Activated CD8-positive, alpha-beta memory T cell treated with anti-CD3 and anti-CD28 coated beads for 48 hours (primary cell): ENCODE measurements around the gene CCNJL.

Source experiments
- DNase-seq, 3 experiments: peaks; one replicate each; pipeline ENCODE4 v3.0.0-alpha.2; 2020; ENCODE audit warnings: low read depth in 2 of 3, low spot score in 2 of 3

CCNJL gene

DNA sequence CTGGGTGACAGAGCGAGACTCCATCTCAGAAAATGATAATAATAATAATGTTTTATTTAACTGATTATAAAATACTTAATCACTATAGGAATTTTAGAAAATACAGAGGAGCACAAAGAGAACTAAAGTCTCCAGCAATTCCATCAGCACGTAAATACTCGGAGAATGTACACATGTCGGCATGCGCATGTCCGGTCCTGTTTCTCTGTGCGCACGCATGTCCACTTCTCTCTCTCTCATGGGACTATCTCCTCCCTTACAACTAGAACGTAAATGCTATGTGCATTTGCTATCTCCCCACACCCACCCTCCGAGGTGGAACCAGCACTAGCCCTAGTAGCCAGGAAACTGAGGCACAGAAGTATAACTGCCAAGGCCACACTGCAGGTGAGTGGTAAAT, 19.0 kb downstream of the CCNJL start:
- no peak for DNase-seq

DNA sequence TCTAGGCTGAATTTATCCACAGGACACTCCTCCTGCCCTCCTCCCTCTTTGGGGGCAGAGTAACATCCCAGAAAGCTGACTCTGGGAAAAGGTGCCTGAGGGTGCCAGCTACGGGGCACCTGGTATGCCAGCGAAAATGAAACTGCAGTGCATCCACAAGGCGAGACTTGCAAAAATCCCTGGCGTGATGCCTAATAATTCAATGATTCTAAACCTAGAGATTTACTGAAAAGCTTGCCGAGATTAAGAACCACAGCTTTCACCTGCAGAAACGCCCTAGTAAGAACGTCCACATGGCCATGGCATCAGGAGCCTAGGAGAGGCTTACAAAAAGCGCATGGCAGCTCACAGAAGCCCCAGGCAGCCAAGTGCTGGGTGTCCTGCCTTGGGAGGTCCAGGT, 20.9 kb downstream of the CCNJL start:
- DNase-seq = no peak

GRCh38 chr5:160290751-160291150, 21.6 kb downstream of the CCNJL start:
- no peak for DNase-seq

DNA sequence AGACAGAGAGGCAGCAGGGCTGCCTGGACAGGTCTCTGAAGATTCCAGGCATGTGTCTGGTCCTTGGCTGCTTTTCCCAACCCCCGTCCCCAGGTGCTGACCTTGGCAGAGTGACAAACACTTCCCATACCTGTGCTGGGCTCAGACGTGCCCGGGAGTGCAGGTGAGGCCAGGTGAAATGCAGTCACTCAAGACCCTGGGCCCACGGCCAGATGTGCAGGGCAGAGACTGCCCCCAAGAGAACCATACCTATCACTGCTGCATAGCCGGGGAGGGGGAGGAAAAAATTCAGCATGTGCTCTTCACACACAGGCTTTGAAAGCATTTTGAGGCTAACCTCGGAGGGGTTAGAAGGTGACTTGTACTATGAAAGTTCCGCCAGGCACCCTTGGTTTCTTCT, 22.6 kb downstream of the CCNJL start:
- no peak for DNase-seq

GRCh38 chr5:160289356-160289651, 23.1 kb downstream of the CCNJL start:
- DNase-seq = no peak

DNA sequence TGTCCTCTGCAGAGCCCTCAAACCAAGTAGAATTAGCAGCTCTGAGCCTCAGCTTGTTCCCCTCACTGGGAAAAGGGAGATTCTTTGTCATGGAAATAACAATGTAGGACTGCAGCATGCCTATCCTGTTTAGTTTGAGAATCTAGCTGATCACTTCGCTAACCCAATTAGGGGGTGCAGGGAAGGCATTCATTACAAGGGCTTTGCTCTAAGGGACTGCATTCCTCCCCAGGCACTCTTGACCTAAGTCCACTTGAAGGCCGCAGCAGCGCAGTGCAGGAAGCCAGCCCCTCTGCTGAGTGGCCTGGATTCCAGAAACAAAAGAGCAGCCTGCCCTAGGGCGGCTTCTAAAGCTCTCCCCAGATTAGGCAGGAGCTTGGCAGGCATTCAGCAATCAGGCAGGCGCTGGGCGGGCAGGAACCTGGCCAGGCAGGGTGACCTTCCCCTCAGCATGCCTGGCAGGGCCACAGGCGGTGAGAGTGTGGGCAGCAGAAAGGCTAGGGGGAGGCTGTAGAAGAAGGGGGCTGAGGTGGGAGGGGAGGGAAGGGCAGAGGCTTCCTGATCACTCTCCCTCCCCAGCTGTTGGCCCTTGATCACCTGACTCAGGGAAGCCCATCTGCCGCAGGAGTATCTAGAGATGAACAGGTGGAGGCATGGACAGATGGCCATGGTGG, 24.8 kb downstream of the CCNJL start:
- no peak for DNase-seq

DNA sequence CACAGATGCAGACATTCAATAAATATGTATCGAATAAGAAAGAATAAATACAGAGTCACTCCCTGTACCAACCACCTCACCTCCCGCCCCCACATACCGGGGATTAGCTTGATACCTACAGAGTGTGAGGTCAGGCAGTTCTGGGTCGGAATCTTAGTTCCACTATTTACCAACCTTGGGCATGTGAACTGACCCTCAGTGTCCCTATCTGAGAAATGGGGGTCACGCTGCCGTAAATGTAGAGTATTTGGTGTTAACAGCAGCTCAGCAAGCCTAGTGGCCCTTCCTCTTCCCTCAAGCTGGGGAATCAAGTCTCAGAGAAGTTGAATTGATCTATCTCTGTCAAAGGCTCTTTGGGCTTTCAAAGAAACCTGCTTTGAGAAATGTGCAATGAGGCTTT, 25.4 kb downstream of the CCNJL start:
- DNase-seq = no peak

DNA sequence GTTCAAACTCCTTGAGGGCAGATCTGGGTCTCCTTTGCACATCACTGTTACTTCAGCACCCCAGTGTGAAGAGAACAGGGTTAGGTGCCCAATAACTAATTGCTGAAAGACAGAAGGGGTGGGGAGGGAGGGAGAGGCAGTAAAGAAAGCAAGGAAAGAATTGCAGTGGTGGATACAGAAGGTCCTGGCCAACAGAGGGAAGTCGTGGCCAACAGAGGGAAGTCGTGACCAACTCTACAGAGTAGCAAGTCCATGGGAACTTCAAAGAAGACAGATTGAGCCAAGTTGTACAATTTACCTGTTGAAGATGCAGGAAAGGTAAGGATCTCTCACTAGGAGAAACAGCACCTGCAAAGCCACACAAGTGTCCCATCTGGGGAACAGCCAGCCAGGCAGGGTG, 27.0 kb downstream of the CCNJL start:
- no peak for DNase-seq

DNA sequence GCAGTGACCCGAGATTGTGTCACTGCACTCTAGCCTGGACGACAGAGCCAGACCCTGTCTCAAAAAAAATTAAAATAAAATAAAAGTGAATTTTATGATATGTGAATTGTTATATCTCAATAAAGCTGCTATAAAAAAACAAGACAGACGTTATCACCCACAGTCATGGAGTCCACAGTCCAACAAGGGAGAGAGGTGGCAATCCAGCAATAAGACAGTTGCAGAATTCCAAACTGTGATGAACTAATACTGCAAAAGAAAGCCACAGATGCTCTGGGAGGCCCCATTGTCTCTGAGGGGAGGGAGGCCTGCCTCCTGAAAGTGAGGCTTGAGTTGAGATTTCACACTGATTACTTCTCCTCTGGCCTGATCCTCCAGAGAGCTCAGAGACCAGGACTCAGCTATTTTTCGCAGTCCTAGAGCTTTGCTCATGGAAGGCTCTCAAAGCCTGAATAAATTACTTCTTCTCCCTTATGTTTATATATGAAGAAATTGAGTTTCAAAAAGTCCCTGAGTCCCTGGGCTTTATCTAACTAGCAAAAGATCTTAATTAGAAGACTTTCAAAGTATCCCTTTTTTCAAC, 28.0 kb downstream of the CCNJL start:
- no peak for DNase-seq

DNA sequence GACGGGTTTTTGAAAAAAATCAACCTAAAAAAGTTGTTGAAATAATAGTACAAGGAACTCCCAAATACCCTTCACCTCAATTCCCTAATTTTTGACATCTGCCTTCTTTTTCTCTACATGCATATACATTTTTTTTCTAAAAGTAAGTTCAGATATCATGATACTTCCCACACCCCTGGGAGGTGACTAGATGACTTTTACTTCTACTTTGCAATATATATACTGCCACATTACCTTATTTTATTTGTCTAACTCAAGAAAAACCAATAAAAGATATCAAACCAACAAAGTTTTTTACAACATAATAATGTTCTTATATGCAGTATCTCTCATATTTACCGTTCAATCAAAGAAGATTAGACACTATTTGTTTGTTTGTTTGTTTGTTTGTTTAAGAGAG, 31.1 kb downstream of the CCNJL start:
- DNase-seq = no peak

DNA sequence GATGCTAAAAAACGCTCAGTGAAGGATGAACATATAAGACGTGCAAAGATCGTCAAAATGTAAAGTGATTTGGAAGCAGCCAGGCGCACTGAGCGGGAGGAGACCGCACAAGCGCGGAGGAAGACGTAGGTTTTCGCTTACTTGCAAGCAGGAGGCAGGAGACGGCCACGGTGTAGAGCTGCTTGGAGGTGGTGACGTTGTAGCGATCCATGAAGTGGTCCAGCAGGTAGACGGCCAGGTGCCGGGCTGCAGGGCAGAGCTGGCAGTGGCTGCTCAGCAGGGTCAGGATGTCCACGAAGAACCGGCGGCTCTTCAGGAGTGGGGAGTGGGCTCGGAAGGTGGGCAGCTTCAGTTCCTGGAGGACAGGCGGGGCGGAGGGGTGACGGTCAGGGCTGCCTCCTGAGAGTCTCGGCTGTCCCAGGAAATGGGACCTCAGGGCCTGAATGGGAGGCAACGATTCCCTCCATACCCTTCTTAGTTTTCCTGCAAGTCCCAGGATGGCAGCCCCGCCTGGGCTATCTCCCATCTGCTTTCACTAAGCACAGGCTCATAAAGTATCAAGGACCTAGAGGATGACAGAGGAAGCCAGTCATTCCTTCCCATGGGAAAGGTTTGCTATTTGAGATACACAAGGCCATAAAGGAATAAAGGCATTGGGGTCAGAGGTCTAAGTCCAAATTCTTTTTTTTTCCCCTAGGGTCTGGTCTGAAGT, 31.8 kb downstream of the CCNJL start:
- no peak for DNase-seq

GRCh38 chr5:160278343-160278742, 34.0 kb downstream of the CCNJL start:
- DNase-seq = no peak

DNA sequence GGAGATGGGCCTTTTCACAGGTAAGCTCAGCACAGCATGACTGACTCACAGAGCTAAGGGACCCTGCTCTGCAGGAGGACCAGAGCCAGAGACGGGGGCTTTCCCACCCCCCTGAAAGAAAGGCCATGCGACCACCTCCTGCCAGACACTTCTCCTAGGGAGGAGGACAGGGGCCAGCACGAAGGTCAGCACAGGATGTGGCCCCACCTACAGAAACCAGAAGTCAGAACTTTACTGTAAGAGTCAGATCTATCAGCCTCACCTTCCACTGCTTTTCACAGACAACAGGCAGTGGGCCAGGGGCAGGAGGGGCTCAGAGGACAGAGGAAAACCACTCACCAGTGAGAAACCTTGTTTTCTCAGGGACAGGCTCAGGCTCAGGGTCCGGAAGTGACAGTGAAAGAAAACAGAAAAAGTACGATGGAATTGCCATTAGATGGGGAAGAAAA, 37.9 kb downstream of the CCNJL start:
- DNase-seq = no peak

GRCh38 chr5:160272889-160273288, 39.5 kb downstream of the CCNJL start:
- no peak for DNase-seq

GRCh38 chr5:160272264-160272663, 40.1 kb downstream of the CCNJL start:
- no peak for DNase-seq

DNA sequence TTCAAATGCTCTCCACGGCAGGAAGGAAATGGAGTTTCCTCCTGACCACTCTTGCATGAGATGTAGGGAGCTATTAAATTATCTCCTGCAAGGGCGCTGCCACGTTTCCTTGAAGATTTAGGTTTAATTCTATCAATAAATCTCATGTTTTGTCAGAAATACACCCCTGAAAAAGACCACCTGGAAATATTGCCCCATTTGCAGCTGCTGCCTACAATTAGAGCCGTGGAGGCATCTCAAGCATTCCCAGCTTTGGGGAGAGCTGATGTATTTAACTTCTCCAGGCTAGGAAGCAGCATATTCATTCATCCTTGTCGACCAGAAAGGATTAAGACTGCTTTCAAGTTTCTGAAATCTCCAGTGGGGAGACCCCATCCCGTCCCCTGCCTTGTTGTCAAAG, 40.5 kb downstream of the CCNJL start:
- no peak for DNase-seq

- no peak for DNase-seq
Observed at GRCh38 chr5:160271396-160271795, 41.0 kb downstream of the CCNJL start.

GRCh38 chr5:160270704-160271103, 41.7 kb downstream of the CCNJL start:
- no peak for DNase-seq

DNA sequence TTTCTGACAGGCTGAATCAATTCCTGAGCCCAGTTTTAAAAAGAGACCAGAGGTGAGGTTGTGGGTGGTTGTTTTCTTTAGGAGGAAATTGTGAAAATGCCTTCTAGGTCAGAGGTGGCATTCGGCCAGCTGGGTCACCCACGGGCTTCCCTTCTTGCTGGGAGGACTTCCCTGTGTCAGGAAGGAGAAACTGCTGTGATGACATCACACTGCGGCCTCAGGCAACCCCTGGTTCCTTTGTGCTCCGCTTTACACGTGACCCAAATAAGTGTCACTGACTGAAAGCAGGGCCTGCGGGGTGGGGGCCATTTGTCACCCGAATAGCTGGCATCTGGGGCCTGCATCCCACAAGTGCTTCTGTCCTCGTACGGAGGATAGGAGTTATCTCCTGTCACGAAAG, 43.3 kb downstream of the CCNJL start:
- DNase-seq = no peak

GRCh38 chr5:160268121-160268520, 44.2 kb downstream of the CCNJL start:
- DNase-seq = no peak

DNA sequence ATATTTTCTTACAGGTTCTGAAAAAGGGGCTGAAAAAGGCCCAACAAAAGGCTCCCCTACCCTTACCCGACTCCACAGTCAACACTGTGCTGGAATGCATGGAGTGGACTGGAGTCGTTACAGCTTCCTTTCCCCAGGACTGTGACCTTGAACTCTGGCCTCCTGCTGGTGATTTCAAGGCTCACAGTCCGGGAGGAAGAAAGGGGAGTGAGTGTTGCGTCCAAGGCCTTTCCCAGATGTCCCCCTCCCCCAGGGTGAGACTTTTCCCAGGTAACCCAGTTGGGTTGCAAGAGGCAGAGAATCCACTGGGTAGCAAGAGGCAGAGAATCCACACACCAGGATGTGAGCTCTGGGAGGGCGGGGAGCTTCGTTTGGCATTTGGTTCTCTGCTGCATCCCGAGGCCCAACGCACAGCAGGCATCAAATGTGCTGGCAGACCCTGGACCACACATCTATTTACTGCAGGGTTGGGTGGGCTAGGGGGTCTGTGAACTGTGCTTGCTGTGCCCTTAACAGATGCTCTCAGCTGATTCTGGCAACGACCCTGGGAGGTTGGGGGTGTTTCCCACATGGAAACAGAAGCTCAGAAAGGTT, 45.5 kb downstream of the CCNJL start:
- no peak for DNase-seq

DNA sequence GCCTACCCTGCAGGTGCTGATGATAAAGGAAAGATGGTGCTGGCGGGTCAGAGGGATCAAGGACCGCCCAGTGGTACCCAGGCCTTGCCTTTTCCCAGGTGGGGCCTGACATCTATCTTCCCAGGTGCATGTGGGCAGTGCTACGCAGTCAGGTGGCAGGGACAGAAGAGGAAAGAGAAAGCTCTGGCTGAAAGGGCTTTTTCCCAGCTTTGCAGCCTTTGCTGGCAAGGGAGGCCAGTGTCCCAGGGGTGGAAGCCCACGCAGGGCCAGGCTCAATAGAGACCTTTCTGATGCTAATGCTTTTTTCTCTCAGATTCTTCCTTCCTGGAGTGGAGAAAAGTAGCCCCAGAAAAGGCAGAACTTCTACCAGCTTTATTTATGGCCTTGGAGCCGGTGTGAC, 46.3 kb downstream of the CCNJL start:
- DNase-seq = no peak
